NOMO-1 treated with DMSO at 0.1 percent for 48 hours (cell line): ENCODE data around the gene ETHE1.
"Not testable (repeated sequence)": the region's sequence is repeated elsewhere in the genome, so short reads cannot be mapped to it uniquely, and the experiment has no call there.

ENCODE experiments used
- DNase-seq: peaks from one replicate; lab custom pipeline; 2025; ENCODE audit not compliant: unreplicated experiment; lab: John Stamatoyannopoulos, UW

ETHE1 gene

DNA sequence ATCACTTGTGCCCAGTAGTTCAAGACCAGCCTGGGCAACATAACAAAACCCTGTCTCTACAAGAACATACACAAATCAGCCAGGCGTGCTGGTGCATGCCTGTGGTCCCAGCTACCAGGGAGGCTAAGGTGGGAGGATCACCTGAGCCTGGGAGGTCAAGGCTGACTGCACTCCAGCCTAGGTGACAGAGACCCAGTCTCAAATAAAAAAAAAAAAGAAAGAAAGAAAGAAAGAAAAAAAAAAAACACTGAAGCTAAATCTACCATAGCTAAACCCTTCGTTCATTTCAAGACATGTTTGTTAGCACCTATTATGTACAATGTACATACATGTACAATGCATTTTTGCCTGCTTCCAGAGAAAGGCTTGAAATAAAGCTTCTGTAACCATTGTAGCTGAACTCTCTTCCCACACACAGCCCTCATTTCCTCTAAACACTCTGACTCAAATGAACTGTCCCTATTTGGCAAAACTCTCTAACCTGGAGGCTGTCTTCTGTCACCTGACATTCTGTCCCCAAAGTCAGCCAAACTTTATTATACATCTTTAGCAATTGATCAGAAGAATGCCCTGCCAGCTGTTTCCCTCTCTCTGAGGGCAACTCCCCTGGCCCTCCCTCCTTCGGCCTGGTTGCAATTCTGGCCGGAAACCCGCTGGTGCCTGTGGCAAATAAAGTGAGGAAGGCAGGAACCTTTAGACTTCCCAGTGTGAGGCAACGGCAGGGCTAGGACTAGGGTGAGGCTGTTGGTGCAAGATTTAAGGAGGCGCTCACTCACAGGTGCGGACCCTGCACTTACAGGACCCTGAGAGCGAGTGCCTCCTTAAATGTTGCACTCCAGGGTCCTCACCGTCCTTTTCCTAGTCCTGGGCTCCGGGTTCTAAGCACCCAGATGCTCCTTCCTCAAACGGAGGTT, 1.8 kb downstream of the ETHE1 start:
- DNase-seq = peak; percentile 72

DNA sequence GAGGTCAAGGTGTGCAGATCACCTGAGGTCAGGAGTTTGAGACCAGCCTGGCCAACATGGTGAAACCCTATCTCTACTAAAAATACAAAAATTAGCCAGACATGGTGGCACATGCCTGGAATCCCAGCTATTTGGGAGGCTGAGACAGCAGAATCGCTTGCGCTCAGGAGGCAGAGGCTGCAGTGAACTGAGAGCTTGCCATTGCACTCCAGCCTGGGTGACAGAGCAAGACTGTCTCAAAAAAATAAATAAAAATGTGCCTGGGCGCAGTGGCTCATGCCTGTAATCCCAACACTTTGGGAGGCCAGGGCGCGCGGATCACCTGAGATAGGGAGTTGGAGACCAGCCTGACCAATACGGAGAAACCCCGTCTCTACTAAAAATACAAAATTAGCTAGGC, 3.3 kb downstream of the ETHE1 start:
- not testable (repeated sequence) for DNase-seq

DNA sequence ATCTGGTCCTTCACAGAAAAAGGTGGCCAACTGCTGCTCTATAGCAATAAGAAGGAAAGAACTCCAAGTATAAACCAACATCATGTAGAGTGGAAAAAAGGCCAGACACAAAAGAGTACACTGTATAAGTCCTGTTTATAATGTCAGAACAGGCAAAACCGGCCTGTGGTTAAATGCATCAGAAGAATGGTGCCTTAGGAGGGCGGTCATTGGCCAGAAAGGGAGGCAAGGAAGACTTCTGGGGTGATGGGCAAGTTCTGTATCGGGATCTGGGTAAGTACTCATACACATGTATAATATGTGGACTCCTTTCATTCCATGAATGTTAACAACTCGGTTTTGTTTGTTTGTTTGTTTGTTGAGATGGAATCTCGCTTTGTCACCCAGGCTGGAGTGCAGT, 4.1 kb downstream of the ETHE1 start:
- no peak for DNase-seq

DNA sequence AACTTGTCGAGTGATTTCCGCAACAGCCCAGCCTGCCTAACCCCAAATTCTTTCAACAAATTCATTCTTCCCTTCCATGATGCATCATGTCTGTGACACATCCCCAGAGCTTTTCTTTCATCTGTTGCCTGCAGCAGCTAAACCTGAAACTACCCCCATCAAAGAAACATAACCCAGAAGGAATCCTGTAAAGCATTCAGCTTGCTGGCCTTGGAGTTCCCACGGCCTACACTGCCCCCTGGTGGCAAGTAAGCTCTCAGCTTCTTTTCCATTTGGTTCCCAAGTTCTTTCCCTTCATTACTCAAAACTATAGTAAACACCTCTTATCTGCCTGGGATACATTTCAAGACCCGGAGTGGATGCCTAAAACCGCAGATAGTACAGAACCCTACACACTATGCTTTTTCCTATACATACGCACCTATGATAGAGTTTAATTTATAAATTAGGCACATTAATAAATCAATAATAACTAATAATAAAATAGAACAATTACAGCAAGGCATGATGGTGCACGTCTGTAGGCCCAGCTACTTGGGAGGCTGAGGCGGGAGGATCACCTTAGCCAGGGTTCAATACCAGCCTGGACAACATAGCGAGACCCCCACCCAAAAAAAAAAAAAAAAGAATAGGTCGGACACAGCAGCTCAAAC, 7.4 kb downstream of the ETHE1 start:
- DNase-seq = peak; percentile 74

DNA sequence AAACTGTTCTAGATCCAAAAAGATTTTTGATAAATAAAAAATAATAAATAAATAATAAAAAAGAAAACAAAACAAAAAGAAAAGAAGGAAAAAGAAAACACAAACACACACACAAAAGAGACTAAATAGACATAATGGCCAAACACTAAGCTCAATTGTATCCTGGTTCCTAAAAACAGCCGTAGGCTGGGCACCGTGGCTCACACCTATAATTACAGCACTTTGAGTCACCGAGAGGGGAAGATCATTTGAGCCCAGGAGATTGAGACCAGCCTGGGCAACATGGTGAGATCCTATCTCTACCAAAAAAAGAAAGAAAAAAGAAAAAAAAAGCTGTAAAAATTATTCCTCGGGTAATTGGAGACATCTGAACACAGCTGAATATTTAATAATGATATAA, 8.9 kb downstream of the ETHE1 start:
- DNase-seq = no peak

DNA sequence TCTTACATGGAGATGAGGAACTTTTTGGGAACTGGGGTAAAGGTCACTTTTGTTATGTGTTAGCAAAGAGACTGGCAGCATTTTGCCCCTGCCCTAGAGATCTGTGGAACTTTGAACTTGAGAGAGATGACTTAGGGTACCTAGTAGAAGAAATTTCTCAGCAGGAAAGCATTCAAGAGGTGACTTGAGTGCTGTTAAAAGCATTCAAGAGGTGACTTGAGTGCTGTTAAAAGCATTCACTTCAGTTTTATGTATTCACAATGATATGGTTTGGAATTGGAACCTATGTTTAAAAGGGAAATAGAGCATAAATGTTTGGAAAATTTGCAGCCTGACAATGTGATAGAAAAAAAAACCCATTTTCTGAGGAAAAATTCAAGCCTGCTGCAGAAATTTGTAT, 14.6 kb downstream of the ETHE1 start:
- DNase-seq = not testable (repeated sequence)

DNA sequence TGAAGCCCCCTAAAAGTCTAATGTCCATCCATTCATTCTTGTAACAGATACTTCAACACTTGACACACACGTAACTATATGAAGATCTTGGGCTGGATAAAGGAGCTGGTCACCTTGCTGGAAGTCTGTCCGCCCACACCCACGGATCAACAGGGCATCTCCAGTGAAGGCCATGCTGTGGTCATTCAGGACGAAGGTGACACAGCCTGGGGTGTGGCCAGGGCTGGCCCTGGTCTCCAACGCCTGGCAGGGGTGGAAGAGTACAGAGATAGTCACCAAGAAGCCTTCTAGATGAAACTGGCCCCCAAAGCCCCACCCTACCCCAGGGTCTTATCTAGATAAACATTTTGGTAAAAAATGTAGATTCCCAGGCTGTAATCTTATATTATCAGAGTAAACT, 15.7 kb downstream of the ETHE1 start:
- no peak for DNase-seq

DNA sequence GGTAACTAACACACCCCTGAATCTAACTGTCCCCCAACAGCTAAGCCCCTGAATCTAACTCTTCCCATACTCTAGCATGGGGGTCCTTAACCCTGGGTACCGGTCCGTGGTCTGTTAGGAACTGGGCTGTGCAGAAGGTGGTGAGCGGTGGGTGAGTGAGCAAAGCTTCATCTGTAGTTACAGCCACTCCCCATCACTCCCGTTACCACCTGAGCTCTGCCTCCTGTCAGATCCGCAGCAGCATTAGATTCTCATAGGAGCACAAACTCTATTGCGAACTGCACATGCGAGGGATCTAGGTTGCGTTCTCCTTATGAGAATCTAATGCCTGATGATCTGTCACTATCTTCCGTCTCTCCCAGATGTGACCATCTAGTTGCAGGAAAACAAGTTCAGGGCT, 16.3 kb downstream of the ETHE1 start:
- DNase-seq = no peak

DNA sequence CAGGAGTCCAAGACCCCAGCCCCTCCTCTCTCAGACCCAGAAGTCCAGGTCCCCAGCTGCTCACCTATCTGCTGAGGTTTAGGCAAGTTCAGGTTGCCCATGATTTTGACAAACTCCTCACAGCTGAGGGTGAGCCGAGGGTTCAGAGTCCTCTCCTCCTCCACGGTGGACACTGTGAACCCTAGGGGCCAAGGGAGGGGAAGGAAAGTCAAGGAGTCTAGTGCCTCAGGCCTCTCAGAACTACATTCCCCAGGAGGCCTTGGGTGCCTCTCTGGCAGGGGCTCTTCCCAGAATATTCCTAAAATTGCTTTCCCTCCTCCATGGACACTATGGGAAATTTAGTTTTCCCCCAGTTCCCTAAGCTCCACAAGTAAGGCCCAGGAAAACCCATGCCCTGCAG, 19.1 kb downstream of the ETHE1 start:
- DNase-seq = no peak

DNA sequence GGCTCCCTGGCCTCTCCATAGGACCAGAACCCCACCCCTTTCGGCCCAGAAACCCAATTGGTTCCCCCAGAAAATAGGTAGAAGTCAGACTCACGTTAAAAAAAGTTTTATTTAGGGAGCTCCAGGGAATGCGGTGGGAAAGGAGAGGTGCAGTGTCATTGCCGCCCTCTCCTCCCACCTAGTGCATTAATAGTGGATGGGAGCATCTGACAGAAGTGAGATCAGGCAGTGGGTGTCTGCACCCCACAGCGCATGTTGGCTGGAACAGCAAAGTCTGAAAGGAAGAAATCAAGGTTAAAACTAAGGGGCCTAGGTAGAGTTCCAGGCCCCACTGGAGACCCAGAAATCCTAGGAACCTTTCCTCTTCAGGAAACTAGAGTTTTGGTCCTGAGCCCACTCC, 20.4 kb downstream of the ETHE1 start:
- no peak for DNase-seq

DNA sequence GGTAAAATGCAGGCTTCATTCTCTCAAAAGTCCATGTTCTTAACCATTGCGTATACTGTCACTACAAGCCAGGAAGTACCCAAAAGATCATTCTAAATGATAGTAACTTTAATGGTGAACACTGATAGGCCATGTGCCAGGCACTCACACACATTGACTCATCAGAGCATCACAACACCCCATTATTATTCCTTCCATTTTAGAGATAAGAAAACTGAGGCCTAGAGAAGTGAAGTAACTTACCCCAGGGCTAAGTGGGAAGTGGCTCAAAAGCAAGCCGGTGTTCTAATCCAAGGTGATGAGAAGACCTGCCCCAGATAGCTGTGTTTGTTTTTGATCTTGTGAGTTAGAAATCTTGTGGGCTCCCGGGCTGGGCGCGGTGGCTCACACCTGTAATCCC, 21.1 kb downstream of the ETHE1 start:
- no peak for DNase-seq

DNA sequence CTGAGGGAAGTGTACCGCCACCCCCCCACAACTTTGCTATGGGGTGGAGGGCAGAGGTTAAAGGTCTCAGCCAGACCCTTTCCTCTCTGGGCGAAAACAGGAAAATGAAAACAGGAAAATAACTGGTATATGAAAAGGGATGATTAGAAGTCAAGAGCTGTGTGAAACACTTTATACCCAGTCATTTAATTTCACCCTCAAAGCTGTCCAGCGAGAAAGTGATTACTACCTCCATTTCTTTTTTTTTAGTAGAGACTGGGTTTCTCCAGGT, 21.9 kb downstream of the ETHE1 start:
- DNase-seq = no peak

DNA sequence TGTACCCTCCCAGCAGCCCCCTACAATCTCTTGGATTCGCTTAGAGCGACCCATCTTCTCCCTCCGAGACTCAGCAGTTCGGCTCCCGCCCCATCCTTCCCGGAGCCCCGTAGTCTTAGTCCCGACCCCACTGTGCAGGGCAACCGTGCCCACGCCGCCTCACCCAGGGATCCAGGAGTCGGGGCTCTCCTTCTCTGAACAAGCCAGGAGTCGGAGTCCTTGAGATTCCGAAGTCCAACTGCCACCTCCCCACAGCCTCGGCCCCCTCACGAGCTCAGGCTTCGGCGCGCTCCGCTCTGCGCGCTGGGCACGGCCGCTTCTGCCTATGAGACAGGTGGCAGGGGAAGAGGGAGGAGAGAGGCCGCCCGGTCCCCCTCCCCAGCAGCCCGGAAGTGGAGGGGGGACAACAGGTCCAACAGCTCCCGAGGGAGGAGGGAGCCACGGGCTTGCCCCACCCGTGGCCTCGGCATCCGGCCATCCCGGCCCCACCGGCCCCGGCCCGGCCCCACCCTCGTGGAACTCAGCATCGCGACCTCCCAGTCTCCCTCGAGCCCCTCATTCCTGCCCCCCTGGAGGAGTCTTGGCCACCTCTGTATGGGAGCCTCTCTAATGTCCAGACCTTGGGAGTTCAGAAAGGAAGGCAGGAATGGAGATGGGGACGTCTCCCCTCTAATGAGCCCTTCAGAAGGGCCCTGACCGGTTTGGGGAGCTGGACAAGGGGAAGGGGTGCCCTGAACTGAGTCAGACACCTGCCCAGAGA, 22.4 kb downstream of the ETHE1 start, which contains the start of gene PHLDB3:
PHLDB3 (minus strand) TSS at position 321 of the 760 bp plus-strand sequence. CDS start 628 bp downstream, outside the sequence.
- no peak for DNase-seq

DNA sequence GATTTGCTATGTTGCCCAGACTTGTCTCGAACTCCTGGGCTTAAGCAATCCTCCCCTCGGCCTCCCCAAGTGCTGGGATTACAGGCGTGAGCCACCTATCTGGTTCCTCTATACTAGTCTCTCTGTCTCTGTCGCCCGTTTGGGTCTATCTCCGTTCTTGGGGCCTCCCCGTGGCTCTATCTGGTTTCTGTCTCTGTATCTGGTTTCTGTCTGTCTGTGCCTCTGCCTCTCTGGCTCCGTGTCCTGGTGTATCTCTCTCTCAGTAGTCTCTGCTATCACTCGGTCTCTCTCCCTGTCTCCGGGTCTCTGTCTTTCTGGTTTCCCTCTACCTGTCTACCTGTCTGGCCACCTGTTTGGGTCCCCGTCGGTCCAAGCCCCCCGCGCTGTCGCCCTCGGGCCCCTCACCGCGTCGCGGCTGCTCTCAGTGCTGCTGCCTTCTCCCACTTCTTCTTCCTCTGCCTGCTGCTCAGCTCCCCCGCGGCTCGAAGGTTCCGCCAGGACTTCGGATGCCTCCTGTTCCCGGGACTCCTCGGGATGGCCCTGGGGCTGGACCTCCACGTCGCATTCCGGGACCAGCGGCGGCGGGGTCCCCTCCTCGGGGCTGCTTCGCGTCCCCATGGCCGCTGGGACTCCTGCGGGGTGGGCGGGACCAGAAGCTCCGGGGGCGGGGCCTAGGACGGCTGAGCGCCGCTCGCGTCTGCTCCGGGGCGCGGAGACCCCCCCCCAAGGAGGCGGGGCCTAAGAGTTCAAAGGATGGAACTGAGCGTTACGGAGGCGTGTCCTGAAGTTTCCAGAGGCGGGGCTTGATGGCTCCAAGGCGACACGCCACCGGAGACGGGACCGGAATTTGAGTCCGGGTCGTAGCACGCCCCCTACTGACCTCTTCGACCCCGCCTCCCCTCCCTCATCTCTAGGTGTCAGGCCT, 23.2 kb downstream of the ETHE1 start:
- DNase-seq = peak; percentile 93

DNA sequence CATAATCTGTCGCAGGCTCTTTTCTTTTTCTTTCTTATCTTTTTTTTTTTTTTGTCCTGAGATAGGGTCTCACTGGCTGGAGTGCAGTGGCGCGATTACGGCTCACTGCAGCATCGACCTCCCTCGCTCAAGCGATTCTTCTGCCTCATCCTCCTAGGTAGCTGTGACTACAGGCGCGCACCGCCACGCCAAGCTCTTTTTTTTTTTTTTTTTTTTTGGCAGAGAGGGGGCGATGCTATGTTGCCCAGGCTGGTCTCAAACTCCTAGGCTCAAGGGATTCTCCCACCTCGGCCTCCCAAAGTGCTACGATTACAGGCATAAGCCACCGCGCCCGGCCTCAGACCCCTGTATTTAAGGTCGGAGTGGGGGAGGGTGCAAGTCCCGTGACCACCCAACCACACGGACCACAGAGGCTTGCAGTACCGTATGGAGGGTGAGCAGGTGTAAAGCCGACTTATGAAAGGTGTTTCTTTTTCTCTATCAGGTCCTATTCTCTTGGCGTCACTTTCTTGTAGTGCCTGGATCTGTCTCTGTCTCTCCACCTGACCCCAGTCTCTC, 24.5 kb downstream of the ETHE1 start:
- DNase-seq = no peak

DNA sequence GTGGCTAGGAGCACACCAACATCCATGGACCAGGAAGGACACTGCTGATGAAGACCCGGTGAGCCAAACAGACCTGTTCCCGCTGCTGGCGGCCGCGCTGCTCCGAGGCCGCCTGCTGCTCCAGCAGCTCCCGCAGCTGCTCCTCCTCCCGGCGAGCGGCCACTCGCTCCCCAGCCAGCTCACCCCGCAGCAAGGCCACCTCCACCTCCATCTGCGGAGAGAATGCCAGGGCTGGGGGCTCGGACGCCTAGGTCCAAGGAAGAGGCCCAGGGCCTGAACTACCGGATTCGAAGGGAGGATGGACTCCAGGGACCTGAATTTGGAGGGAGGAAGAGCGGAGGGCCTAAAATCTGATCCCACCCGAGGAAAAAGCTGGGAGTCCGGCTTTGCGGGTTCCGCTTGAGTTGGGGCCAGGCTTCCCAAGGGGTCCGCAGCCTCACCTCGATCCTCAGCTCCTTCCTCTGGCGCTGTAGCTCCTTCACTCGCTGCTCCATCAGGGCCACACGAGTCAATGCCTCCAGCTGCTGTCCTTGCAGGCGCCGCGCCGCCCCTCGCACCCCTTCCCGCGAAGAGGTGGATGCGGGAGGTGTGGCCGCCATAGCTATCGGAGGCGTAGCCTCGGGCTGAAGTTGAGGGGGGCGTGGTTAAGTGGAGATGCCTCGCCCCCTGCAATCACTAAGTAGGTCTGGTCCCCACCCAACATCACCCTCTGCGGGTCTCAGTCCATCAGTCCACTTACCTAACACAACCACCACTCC, 25.2 kb downstream of the ETHE1 start:
- DNase-seq = no peak

DNA sequence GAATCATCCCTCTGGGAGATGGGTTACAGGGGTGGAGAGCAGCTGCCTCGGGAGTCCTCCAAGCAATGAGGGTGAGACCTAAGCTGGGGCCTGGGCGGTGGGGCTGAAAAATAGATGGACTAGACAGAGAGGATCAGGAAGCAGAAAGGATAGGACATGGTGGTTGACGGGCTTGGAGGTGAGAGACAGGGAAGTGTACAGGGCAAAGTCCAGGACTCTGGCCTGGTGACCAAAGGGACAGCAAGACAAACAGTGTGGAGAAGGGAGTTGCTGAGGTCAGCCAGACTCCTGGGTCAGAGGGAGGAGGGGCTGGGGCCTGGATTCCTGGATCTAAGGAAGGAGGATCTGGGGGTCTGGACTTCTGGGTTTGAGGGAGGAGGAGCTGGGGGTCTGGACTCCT, 28.0 kb downstream of the ETHE1 start:
- no peak for DNase-seq

DNA sequence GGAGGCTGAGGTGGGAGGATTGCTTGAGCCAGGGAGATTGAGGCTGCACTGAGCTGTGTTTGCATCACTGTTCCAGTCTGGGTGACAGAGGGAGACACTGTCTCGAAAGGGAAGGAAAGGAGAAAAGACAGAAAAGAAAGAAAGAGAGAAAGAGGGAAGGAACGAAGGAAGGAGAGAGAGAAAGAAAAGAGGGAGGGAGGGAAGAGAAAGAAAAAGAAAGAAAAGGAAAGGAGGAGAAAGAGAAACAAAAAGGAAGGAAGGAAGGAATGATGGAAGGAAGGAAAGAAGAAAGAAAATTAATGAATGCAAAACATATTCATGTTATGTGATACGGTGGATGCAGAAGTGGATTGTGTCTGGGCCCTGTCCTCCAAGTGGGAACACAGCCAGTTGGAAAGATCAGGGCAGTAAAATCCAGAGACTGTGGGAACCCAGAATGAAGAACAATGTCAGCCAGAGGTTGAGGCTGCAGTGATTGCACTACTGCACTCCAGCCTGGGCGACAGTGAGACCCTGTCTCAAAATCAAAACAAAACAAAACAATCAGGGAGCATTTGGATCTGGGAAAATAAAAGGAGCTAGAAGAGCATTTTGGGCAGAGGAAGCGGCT, 28.7 kb downstream of the ETHE1 start:
- DNase-seq = no peak

DNA sequence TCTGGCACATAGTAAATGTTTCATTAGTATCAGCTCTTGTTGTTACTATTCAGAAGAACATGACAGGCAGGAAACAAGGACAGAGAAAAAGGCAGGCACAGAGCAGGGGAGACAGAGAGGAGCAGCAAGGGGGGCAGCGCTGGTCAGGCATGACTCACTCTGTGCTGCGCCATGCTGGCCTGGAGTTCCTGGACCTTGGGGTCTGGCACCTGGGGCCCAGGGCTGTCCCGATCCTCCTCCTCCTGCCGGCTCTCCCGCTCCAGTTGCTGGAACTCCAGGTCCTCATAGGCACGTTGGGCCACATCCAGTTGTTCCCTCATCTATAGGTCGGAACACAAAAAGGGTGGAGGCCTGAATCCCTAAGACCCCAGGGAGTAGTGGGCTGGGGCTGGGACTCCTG, 30.0 kb downstream of the ETHE1 start:
- no peak for DNase-seq
